HL-60 (cell line): ENCODE results near the gene FOXP4.

Experiments
- CTCF ChIP-seq: IDR thresholded peaks from one replicate; pipeline ENCODE4 v1.5.1; 2011; ENCODE audit warnings: low read length, control low read depth, inconsistent platforms; ENCODE audit not compliant: insufficient read depth
- GABPA ChIP-seq: IDR thresholded peaks from 2 replicates; pipeline ENCODE4 v1.6.1; 2012; ENCODE audit warnings: low read depth
- POLR2AphosphoS5 ChIP-seq: IDR thresholded peaks from 2 replicates; pipeline ENCODE4 v1.6.1; 2012; ENCODE audit warnings: low read depth
- REST ChIP-seq: IDR thresholded peaks from 2 replicates; pipeline ENCODE4 v1.6.1; 2012; ENCODE audit warnings: low read depth; ENCODE audit not compliant: insufficient replicate concordance
- SPI1 ChIP-seq: IDR thresholded peaks from 2 replicates; pipeline ENCODE4 v1.6.1; 2012; ENCODE audit warnings: low read depth, mild to moderate bottlenecking, borderline replicate concordance

DNA sequence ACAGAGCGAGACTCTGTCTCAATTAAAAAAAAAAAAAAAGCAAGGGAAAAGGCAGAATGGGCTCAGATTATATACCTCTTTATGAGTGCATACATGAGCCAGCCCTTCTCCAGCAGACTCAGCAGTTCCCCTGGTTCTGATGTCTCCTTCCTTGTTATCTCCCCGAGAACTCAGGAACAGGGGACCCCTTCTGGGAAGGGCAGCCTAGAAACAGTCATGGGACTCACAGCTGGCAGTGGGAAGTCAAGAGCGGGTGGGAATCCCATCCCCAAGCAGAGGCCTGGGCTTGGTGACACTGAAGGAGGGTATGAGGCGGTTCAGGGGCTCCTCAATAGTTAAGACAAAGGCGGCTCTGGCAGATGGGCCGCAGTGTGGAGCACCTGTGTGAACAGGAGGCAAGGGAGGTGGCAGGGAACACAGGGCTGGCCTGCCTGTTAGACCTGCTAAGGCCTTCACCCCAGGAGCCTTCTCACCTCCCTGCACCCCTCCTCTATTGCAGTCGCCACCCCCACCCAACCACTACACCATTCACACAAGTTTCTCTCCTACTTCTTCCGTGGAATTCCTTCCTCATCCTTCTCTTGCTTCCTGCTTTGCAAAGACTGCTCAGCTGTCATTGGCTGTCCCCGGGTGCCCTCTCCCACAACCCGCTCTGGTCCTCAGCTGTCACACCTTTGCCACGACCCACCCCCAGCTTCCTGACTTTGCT lies 62.4 kb downstream of the FOXP4 start:
- TF ChIP-seq REST, result no peak
- TF ChIP-seq CTCF, result no peak
- TF ChIP-seq GABPA, result no peak
- no peak for TF ChIP-seq POLR2AphosphoS5
- no peak for TF ChIP-seq SPI1
